Loucy (cell line): ENCODE measurements around the gene TUBA1B.
A peak's percentile ranks its signal among the peaks of the same experiment; 100 is the strongest.

Experiments used
- H2AFZ ChIP-seq: fragments of 200-600 bp; sonication (generic); 2 replicates; pipeline ENCODE4 v1.6.0; 2016; ENCODE audit warnings: antibody characterized with exemption, mild to moderate bottlenecking, low read length, moderate library complexity
- H3F3A ChIP-seq: fragments of 200-600 bp; 2 replicates; pipeline ENCODE4 v1.6.0; 2016; ENCODE audit warnings: antibody characterized with exemption, low read depth, mild to moderate bottlenecking
- H3K27me3 ChIP-seq: fragments of 200-600 bp; sonication (generic); 2 replicates; pipeline ENCODE4 v1.6.1; 2014; ENCODE audit warnings: low read length, mild to moderate bottlenecking; ENCODE audit not compliant: insufficient read depth, poor library complexity, severe bottlenecking
- H3K36me3 ChIP-seq: fragments of 200-600 bp; sonication (generic); 2 replicates; pipeline ENCODE4 v1.6.1; 2016; ENCODE audit warnings: low read length; ENCODE audit not compliant: insufficient read depth
- H3K4me1 ChIP-seq: fragments of 200-600 bp; sonication (generic); 2 replicates; pipeline ENCODE4 v1.5.1; 2014; ENCODE audit warnings: low read length, mild to moderate bottlenecking; ENCODE audit not compliant: insufficient read depth, poor library complexity, severe bottlenecking
- H3K4me2 ChIP-seq: fragments of 200-600 bp; sonication (generic); 2 replicates; pipeline ENCODE4 v1.6.0; 2014; ENCODE audit warnings: antibody characterized with exemption, low read length, low read depth, mild to moderate bottlenecking; ENCODE audit not compliant: poor library complexity, severe bottlenecking
- H3K4me3 ChIP-seq: fragments of 200-600 bp; sonication (generic); 2 replicates; pipeline ENCODE4 v1.5.1; 2014; ENCODE audit warnings: low read length, mild to moderate bottlenecking, mixed read lengths; ENCODE audit not compliant: poor library complexity, severe bottlenecking
- H3K79me2 ChIP-seq: fragments of 200-600 bp; sonication (generic); 2 replicates; pipeline ENCODE4 v1.6.1; 2014; ENCODE audit warnings: low read length; ENCODE audit not compliant: insufficient read depth
- H3K9ac ChIP-seq: fragments of 200-600 bp; sonication (generic); 2 replicates; pipeline ENCODE4 v1.6.0; 2014; ENCODE audit warnings: mild to moderate bottlenecking, low read depth, low read length, moderate library complexity; ENCODE audit not compliant: poor library complexity, severe bottlenecking
- H3K9me2 ChIP-seq: fragments of 200-600 bp; sonication (generic); replicated peaks from 2 replicates; pipeline ENCODE4 v1.6.1; 2016; ENCODE audit warnings: low read depth, low read length, mixed read lengths
- H3K9me3 ChIP-seq: fragments of 200-600 bp; sonication (generic); 2 replicates; pipeline ENCODE4 v1.6.1; 2014; ENCODE audit warnings: mild to moderate bottlenecking, antibody characterized with exemption, low read length, low read depth; ENCODE audit not compliant: insufficient read depth
- H4K20me1 ChIP-seq: fragments of 200-600 bp; sonication (generic); 2 replicates; pipeline ENCODE4 v1.6.0; 2014; ENCODE audit warnings: antibody characterized with exemption, low read length, mild to moderate bottlenecking; ENCODE audit not compliant: insufficient read depth, poor library complexity, severe bottlenecking
- EZH2phosphoT487 ChIP-seq: fragments of 200-600 bp; IDR thresholded peaks from 2 replicates; pipeline ENCODE4 v1.6.1; 2018; ENCODE audit warnings: antibody characterized with exemption, mild to moderate bottlenecking, moderate library complexity, borderline replicate concordance
- TF ChIP-seq, protein P1 (sequence below): fragments of 200-600 bp; sonication (generic); conservative IDR thresholded peaks from 2 replicates; pipeline ENCODE4 v1.5.1; 2014; ENCODE audit warnings: mild to moderate bottlenecking, antibody characterized with exemption, low read length

TUBA1B gene

DNA sequence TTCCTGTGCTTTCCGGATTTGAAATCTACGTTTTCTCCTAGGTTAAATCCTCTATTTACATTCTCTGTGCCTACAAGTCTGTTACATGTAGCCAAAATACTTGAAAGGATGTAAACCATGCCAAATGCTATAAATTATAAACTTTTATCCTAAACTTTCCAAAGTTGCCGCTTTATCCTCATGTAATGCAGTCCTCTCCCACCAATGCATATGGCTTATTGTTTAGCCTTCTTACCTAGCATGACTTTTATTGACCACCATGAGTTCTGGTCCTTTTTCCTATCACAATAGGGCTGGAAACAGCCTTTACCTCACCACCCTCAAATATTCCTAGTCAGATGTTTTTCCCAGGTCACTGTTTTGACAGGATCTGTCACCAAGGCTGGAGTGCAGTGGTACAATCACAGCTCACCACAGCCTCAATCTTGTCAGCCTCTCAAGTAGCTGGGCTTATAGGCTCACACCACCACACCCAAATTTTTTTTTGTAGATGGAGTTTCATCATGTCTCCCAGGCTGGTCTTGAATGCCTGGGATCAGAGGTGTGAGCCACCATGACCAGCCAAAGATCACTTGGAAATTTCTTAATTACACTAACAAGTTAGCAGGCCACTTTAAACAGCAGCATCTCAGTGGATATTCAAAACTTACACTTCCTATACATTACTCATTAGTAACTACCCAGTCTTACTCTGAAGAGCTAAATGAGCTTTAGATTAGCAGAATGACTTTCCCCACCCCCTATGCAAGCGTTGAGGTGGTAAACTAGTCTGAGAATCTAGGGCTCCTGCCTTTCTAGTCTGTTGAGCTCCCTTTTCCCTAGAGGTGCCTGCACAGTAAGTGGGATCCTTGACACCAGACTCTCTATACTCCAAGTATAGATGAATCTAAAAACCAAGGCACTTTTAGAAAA lies 4.1 kb downstream of the TUBA1B start:
- Histone ChIP-seq H2AFZ (no peak overlapping the region), H3K36me3 (peaks cover 35% of the 10 kb centered on the region), H3K9me3 (no peaks in the 10 kb centered on the region), H3K9ac (no peak overlapping the region), H4K20me1 (peaks cover 41% of the 10 kb centered on the region), H3K4me1 (peaks cover 15% of the 10 kb centered on the region), H3K9me2 (no peaks in the 10 kb centered on the region), H3F3A (peaks cover 31% of the 10 kb centered on the region), H3K4me3 (peak overlapping the region; percentile 34), H3K4me2 (peak overlapping the region; percentile 60), H3K79me2 (peaks cover 45% of the 10 kb centered on the region), H3K27me3 (peaks cover 11% of the 10 kb centered on the region)
- TF ChIP-seq, protein P1, sequence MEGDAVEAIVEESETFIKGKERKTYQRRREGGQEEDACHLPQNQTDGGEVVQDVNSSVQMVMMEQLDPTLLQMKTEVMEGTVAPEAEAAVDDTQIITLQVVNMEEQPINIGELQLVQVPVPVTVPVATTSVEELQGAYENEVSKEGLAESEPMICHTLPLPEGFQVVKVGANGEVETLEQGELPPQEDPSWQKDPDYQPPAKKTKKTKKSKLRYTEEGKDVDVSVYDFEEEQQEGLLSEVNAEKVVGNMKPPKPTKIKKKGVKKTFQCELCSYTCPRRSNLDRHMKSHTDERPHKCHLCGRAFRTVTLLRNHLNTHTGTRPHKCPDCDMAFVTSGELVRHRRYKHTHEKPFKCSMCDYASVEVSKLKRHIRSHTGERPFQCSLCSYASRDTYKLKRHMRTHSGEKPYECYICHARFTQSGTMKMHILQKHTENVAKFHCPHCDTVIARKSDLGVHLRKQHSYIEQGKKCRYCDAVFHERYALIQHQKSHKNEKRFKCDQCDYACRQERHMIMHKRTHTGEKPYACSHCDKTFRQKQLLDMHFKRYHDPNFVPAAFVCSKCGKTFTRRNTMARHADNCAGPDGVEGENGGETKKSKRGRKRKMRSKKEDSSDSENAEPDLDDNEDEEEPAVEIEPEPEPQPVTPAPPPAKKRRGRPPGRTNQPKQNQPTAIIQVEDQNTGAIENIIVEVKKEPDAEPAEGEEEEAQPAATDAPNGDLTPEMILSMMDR: no peak
- TF ChIP-seq EZH2phosphoT487: no peak

DNA sequence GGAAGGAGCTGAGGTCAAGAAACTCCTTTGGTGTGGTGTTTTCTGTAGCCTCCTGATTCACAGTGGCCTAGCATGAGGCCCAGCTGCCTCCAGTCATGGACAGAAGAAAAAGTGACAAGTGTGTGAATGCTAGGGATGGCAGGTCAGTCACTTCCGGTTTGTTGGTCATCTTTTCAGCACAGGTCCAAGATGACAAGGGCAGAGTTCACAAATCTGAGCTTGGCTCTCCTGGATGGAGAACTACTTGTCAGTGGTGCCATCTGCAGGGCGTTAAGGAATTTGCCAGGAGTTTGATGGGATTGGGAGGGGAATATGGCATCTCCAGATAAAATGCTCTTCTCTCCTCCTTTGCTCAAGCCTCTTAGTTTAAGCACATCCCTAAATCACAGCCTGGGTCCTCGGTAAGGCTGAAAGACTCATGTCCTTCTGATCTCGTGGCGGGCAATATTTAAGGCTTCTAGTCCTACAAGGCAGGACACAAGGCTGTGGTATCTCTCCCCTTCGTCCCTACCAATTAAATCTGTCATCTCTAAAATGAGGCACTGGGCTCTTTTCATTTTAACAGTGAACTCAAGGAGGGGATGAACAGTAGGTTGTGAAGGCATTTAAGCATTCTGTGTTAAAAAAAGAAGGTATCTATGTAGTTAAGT lies 10.0 kb downstream of the TUBA1B start:
- TF ChIP-seq, protein P1: peak; percentile 50
- no peak for TF ChIP-seq EZH2phosphoT487
- Histone ChIP-seq H2AFZ (no peak overlapping the region), H3K4me1 (no peaks in the 10 kb centered on the region), H3K9me3 (no peaks in the 10 kb centered on the region), H3K36me3 (no peaks in the 10 kb centered on the region), H3K9ac (no peak overlapping the region), H3K79me2 (no peaks in the 10 kb centered on the region), H3K4me3 (no peak overlapping the region), H3K9me2 (no peaks in the 10 kb centered on the region), H3F3A (peaks cover 8% of the 10 kb centered on the region; the same call in 1 of the 2 replicates), H3K4me2 (no peak overlapping the region), H4K20me1 (peaks cover 5% of the 10 kb centered on the region), H3K27me3 (no peaks in the 10 kb centered on the region)

DNA sequence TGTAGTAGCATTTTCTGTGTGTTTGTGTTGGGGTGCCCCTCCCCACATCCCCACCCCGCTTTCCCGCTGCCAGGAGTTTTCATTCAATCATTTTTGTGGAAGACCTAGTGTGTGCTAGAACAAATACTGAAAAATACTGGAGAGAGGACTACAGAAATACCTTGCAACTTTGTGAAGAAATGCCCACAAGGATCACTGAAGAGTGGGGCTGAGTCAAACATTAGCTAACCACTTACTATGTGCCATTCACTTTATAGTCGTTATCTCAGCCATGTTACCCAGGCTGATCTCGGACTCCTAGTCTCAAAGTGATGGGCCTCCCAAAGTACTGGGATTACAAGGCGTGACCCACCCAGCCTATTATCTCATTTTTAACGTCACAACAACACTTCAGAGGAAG lies 20.0 kb downstream of the TUBA1B start:
- no peaks in the 10 kb centered on the region for H3K9me2 ChIP-seq
- H3K4me3 ChIP-seq: peak overlapping the region; percentile 100
- H2AFZ ChIP-seq: peak overlapping the region; percentile 90
- no peaks in the 10 kb centered on the region for H3K27me3 ChIP-seq
- no peaks in the 10 kb centered on the region for H3K9me3 ChIP-seq
- no peaks in the 10 kb centered on the region for H3K36me3 ChIP-seq
- peak overlapping the region; percentile 95 for H3K9ac ChIP-seq
- TF ChIP-seq, protein P1: no peak
- TF ChIP-seq EZH2phosphoT487: no peak
- H3K4me1 ChIP-seq: peaks cover 29% of the 10 kb centered on the region
- H4K20me1 ChIP-seq: peaks cover 5% of the 10 kb centered on the region
- peaks cover 36% of the 10 kb centered on the region for H3K79me2 ChIP-seq
- H3F3A ChIP-seq: no peaks in the 10 kb centered on the region
- peak overlapping the region; percentile 68 for H3K4me2 ChIP-seq
